ENCODE data around the gene TXNDC11.

TXNDC11 gene

DNA sequence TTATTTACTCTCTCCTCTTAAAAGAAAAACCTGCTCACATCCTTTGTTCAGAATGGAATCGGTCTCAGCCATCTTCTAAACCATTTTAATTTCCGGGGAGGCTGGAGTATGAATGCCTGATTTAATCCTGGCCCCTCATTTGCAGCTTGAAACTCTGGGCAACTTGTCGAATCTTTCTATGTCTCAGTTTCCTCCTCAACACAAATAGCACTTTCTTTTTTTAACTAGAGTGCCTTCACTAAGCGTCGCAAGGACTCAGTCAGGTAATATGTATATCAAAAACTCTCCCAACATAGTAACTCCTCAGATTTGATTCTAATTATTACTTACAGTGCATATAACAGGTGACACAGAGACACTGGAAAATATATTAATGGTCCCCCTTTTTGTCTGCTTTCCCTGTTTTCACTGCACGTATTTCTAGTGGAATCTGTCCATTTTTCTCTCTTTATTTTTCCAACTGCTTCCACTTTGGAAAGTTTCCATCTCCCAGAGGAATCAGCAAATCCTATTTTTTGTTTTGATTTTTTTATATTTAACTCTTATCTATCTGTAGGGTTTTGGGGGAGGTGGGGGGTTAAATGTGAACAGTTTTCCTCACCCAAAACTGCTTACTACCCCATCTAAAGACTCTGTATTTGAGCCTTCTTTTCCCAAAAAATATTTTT is 55.8 kb downstream of the TXNDC11 start:
- no peak for DNase-seq

DNA sequence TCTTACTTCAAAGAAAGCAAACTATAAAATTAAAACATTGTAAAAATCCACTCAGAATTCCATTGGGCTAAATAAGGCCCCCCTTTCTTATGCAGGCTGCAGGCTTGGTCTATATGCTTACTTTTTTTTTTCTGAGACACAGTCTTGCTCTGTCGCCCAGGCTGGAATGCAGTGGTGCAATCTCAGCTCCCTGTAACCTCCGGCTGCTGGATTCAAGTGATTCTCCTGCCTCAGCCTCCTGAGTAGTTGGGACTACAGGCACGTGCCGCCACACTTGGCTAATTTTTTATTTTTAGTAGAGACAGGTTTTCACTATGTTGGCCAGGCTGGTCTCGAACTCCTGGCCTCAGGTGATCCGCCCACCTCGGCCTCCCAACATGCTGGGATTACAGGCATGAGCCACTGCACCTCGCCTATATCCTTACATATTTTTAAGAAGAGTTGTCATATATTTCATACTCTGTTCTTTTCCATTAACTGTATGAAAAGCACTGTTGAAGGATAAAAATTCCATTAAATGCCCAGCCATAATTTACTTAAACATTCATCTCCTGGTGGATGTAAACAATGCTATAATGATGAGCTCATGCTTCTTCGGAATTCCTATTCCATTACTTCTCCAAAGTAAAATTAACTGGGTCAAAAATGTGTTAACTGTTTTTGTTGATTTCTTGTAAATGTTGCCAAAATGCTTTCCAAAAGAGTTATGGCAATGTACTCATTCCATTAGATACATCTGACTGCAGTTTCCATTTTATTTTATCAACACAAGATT is 56.6 kb downstream of the TXNDC11 start:
- no peak for DNase-seq

DNA sequence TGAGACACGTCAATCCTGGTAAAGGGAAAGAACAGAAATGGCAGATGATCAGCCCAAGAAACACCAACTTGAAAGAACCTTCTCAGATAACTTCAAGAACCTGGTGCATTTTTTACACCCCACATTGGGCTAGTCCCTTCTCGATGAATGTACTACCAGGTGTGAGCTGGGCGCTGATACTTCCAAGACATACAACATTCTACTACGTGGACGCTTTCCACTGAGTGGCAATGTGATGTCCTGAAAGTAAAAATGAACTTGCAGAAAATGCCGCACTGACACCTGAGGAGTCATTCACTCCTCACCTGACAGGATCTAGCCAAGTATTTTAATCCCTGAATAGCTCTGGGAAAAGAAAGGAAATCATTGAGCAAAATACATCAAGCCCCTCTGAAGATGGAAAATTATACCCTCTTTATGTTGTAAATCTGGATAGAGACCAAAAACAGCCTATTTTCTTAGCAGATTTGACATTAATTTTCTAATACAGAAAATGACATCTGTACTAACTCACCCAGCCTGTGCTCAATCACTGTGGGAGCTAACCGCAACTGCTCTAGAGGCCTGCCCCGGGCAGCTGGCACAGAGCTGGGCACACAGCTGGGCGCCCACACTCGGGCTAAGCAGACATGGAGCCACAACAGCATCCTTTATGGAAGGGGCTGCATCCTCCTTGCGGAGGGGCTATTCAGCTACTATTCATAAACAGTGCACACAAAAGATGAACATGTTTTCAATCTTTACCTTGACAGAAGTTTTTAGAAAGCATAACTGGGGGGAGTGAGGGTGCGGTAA is 58.2 kb downstream of the TXNDC11 start:
- no peak for DNase-seq

DNA sequence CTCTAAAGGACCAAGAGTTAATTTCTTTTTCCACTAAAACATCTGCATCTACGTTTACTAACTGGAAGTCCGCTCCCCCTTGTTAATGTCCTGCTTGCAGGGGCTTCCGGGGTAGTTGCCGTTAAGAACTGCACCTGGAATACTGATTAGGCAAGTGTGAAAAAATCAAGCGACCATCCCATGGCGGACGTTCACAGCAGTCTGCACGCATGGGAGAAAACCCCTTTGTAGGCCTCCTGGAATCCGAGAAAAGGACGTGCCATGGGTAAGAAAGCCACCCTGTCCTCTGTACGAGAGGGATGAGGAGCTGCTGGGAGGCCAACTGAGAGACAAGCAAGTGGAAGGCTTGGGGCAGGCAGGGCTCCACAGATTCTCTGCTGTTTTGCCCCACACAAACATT is 59.5 kb downstream of the TXNDC11 start:
- no peak for DNase-seq

DNA sequence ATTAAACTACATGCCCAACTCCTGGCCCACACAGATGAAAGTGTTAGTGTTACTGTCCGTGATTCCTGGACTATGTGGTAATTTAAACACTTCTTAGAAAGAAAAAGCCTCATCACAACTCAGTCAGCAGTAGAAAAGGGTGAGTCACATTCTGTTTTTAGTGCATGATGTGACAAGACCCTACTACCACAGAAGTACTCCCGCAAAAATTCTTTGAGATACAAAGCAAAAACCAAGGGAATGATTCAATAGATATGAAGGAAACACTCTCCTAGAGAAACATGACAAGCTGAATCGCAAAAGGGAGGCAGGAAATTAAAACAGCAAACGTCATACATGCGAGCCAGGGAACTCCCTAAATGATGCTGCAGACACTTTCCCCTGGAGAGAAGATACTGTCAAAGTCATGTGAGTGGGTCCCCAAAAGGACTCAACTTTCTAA is 60.0 kb downstream of the TXNDC11 start:
- DNase-seq = no peak

DNA sequence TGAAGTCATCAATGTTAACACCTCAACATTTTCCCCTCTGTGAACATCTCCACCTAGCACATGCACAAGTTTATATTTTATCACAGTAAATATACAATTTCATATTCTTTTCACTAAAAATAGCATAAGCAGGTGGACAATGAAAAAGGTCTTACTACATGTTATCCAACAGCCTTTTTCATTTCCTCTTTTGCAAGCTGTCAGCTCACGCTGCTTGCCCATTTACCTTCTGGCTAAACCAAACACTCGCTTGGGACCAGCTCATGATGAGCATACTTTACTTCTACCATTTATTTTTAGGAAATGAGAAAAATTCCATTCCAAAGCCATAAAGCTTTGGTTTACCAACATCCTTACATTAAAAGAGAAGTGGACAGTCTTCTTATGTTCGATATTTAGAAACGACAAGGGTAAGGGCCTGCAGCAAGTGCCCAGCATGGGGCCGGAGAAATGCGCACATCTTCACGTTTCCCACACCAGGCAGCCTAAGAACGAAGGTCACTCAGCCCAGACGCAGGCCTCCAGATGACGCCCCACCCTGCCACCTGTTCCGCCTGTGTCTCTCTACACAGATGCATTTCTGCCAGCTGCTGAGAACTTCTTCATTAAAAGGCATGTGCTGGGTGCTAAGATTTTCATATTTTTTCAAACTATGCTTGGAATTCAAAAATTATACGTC is 60.5 kb downstream of the TXNDC11 start:
- no peak for DNase-seq

DNA sequence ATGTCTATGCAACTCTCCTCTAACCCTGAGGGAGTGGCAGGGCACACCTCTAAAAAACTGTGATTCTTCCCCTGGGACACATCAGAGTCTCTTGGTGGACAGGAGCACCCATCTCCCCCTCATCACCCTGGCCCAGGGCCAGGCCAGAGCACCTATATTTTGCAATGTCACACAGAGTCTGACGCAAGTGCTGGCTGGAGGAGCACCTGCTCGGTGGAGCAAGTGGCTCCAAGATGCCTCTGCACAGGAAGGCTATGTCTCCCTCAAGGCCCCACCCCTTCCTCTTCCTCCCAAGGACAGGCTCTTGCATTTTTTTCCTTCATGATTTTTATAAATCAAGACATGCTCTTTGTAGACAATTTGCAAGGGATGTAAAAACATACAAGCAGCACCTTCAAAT is 61.1 kb downstream of the TXNDC11 start:
- no peak for DNase-seq

DNA sequence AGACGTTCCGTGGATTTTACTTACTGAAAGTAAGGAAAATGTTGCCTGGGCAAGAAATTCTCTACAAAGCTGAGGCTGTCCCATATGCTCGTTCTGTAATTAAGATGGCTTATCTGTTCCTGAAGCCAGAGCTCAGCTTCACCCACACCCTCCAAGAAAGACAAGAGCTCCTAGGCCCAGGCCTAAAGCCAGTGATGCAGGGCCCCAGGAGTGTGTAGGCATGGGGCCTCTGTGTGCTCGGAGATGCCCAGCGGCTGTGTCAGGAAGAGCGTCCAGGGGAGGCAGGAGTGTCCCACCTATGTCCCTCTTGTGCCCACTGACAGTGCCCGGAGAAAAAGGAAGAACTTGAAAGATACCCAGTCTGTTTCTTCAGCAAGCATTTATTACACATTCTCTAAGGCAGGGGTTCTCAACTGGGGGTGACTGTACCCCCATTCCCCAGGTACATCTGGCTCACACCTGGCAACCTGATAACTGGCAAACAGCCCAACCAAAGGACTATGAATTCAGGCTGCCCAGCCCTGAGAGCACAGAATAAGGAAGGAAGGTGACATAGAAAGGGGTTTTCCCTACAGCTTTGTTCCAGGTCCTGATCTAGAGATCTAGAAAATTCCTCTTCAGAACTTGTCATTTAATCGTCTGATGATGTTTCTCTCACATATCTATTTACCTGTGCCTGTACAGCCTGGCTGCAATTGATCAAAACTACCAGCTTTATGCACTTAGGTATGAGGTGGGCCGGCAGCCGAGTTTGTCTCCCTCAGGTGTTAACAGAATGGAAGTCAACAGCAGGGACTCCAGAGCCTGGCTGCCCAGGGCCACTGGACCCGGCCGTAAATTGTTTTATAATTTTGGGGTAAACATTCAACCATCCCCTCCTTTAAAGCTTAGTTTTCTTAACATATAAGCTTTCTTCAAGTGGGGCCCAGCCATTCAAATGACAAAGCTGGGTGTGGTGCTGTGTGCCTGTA is 62.4 kb downstream of the TXNDC11 start:
- DNase-seq = no peak

DNA sequence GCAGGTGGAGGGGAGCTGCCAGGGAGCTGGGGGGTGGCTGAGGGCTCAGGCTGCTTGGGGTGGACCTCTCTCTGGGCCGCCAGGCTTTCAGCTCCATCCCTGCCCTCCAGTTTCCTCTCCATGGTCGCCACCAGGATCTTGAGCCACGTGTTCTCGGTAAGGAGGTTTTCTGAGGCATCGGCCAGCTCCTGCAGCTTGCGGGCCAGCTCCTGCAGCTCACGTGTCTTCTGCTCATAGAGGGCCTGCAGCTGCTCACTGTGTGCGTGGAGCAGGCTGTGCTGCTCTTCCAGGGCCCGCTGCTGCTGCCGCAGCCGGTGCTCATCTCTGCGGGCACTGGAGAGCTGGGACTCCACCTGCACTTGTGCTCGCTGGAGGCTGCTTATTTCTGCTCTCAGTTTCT is 63.4 kb downstream of the TXNDC11 start:
- DNase-seq = no peak

DNA sequence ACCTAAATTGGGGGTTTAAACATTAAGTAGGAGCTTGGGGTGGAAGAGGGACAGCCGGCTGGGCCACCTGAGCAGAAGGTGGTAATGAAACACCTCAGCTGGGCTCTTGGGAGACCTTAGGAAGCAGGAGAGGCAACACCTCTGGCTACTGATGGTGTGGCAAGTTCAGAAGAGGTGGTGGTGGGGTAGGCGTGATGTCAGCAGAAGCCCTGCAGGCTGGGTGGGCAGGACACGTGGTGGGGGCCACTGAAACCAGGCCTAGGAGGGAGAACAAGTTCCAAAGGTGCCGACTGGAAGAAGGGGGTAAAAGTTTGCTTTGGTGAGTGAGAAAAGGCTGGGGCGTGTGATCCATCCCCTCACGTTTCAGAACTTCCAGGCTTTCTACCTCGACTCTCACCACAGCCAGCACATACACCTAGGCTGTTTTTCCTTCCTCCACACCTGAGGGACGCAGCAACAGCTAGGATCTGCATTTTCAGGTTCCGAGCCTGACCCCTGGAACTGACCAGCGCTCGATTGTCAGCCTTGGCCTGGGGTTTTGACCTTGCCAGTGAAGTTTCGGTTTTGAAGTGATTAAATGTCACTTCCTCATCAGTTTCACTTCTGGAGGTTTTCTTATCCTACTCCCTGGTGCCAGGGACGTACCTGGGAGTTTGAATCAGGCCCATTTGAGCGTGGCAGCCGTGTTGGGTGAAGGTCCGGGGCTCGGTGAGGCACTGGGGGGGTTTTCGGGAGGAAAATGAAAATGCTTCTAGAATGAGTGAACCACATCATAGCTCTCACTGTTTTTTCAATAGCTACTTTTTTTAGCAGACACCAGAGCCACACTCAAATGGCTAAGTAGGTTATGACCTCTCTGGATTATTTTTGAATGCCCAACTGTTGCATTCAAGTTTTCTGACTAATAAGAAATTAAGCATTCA is 64.4 kb downstream of the TXNDC11 start:
- no peak for DNase-seq

DNA sequence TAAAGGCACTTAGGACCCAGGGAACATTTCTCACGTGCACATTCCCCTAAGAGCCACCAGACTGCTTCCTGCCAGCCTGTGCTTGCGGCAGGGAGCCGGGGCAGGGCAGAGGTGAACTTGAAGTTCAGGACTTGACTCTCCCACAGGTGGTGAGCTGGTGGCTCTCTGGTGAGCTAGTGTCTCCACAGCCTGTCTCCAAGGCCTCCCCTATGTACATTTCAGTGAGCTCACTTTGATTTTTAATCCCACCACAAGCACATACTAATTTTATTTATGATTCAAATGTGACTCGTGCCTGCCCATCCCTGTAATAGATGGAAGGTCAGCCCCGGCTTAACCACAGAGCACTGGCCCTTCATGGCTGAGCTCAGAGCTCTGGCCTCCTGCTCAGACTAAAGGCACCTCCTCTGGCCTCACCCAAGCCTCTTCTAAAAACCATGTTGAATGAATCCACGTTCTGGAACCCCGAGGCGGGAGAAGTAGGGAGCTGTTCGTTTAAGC is 65.2 kb downstream of the TXNDC11 start:
- DNase-seq = no peak

DNA sequence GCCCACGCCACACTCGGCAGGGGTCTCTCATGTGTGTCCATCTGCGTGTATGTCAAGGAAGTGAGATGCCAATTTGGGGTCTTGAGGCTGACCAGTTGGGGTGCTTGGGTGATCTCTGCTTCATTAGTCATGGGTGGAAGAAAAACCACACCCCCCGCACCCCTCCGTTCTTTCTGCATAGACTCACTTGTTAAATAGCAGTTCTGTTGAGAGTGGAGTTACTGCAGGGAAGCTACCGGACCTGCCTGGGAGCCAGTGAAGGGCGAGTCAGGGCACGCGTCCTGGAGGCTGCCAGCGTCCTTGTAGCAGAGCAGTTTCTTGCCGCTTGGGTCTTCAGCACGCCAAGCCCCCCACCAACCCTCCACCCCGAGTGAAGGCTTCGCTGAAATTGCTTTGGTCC is 65.9 kb downstream of the TXNDC11 start:
- DNase-seq = no peak

DNA sequence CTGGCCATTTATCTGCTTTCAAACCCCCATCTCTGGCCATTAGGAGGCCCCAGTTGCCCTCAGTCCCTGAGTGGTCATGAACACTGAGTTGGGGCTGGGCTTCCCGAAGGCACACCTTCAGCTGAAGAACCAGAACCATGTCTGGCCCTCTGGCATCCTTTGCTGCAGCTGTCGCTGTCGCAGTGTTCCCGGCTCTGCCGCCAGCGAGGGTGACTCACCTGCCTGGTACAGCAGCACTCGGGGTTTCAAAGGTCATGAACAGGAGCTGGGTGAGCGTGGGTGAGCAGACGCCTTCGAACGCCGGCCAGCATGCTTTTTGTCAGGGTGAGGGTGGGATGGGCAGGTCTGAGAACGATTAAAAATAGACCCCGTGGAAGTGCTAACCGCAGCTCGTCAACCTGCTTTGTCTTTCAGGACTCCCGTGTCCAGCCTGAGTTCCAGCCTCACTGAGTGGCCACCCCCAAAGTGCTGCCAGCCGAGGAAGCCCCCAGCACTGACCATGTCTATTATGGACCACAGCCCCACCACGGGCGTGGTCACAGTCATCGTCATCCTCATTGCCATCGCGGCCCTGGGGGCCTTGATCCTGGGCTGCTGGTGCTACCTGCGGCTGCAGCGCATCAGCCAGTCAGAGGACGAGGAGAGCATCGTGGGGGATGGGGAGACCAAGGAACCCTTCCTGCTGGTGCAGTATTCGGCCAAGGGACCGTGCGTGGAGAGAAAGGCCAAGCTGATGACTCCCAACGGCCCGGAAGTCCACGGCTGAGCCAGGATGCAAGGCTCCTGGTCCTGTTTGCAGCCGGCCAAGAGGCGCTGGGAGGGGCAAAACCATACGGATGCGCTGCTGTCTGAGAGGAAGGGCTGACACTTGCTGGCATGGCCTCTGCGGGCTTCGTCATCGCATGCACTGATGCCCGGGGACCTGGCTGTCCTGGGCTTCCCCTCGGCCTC is 66.8 kb downstream of the TXNDC11 start:
- peak in 1 of 2 donors; percentile 50 for DNase-seq

DNA sequence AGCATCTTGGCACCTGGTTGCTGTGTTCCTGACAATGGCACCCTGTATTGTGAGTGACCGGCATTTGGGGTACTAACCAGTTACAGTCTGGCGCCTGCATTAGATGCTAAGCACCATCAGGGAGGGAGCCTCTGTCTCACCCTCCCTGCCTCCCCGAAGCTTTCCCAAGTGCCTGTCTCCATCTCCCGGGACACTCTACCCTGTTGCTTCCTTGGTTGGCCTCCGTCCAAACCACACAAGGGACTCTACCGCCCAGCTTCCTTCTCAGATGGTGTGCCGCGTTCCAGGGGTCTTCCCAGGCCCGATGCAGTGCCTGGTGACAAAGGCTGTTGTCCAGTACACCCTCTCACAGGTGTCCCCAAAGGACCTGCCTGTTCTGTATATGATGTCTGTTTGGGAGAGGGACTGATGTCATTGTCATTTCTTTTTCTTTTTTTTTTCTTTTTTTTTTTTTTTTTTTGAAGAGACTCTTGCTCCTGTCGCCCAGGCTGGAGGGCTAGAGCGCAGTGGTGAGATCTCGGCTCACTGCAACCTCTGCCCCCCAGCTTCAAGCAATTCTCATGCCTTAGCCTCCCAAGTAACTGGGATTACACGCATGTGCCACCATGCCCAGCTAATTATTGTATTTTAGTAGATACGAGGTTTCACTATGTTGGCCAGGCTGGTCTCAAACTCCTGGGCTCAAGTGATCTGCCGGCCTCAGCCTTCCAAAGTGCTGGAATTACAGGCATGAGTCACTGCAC is 67.7 kb downstream of the TXNDC11 start:
- no peak for DNase-seq

DNA sequence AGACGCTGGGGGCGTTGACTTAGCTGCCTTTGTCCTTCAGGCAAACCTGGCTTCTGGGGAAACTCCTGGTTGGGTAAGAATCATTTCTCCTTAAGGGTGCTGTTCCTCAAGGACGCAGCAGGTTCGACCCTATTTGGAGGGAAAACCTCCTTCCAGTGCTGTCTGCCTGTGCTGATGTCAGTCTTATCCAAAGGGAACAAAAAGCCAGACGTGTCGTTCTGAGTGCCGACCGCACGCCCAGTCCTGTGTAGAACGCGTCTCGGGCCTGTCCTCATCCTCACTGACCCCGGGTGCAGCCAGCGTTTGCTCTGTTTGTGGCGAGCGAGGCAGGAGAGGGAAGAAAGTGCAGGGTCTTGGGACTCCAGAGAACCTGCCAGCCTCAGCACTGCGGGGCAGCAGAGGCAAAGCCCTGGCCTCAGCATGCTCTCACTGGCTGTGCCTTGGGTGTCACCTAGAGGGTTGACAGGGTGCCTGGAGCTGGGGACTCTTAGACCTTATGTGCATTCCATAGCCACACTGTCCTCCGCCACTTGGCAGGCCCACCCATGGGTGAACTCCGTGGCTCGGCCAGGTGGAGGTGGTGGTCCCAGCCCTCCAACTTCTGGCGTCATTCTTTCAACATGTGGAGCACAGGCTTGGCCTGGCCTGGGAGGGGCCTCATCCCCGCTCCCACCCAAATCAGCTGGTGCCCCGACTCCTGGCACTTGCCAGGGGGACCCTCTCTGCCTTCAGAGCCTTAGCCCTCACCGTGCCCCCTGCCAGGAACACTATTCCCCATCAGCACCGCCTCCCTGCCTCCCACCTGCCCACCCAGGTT is 68.4 kb downstream of the TXNDC11 start:
- no peak for DNase-seq

DNA sequence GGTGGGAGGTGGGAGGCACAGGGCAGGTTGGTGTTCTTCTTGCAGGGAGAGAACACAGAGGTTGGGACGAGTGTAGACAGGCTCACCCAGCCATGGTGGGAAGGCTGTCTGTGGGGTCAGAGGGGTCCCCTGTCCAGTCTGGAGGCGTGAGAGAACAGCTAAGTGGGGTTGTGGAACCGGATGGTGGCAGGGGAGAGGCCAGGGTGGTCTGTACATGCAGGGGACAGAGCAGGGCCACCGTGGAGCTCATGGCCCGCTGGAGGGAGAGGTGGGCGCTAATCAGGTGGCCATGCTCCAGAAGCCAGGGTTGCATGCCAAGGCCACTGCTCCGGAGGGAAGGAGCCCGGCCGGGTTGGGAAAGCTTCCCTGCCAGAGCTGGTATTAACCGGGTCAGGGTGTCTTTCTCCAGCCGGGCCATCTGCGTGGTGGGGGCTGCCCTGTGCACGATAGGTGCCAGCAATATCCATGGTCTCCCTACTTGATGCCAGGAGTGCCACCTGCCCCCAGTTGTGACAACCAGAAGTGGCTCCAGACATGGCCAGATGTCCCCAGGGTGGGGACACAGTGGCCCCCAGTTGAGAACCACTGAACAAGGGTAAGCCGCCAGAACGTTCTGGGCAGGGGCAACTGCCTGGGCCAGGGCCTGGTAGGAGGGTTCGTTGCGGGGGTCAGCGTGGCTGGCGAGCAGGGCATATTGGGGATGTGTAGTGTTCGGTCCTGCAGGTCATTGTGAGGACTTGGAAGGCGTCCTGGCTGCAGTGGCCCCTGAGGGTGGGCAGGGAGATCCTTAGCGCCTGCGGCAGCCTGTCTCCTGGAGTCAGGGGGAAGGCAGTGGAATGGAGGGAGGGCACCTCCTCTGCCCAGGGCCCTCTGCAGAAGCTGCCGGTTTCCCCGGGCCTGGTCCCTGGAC is 69.3 kb downstream of the TXNDC11 start:
- no peak for DNase-seq
